Head of caudate nucleus (tissue), 42 donors: Measurements from ENCODE around the gene ALPP.
"Not testable (repeated sequence)": the region's sequence is repeated elsewhere in the genome, so short reads cannot be mapped to it uniquely, and the experiment has no call there.

Experiments used
- DNase-seq, 42 donors: peaks; one replicate each; pipeline versions ENCODE4 v3.0.0 to v3.0.0-alpha.2; 2020 to 2021; ENCODE audit warnings: mixed read lengths in 7 of 42
- intact Hi-C: fragments of 100-400 bp; cut with DNase I; formaldehyde crosslinking; loops from one replicate; pipeline ENCODE4 v1.15.0; 2022

The ALPP gene

GRCh38 chr2:232374356-232374755 lies 4.2 kb upstream of the ALPP start:
- intact Hi-C loops, result no loop called here
- DNase-seq, result no peak

GRCh38 chr2:232375164-232375563 lies 3.4 kb upstream of the ALPP start:
- DNase-seq, result no peak
- intact Hi-C loops, result no loop called here

GRCh38 chr2:232376260-232376659 lies 2.3 kb upstream of the ALPP start:
- no peak for DNase-seq
- intact Hi-C loops, result no loop called here

GRCh38 chr2:232376713-232377112 lies 1.8 kb upstream of the ALPP start:
- DNase-seq, result no peak
- intact Hi-C loops, result no loop called here

GRCh38 chr2:232377319-232377718 lies 1.2 kb upstream of the ALPP start:
- no peak for DNase-seq
- intact Hi-C loops, result no loop called here

- intact Hi-C loops, result no loop called here
- no peak for DNase-seq
These were observed 463 bp upstream of the ALPP start for GRCh38 chr2:232377841-232378734.

GRCh38 chr2:232379610-232380590 lies 1.3 kb downstream of the ALPP start:
- intact Hi-C loops, result not testable (repeated sequence)
- peak in 1 of 42 donors; percentile 25 for DNase-seq

GRCh38 chr2:232381204-232382031 lies 2.9 kb downstream of the ALPP start:
- DNase-seq, intact Hi-C loops: not testable (repeated sequence)

- no peak for DNase-seq
- intact Hi-C loops, result no loop called here
These were observed 4.0 kb downstream of the ALPP start for GRCh38 chr2:232382331-232383225.

GRCh38 chr2:232384466-232384865 lies 5.9 kb downstream of the ALPP start:
- intact Hi-C loops, result no loop called here
- no peak for DNase-seq

- DNase-seq, intact Hi-C loops: not testable (repeated sequence)
These were observed 6.5 kb downstream of the ALPP start for GRCh38 chr2:232385058-232385457.

- DNase-seq, result no peak
- intact Hi-C loops, result no loop called here
These were observed 7.3 kb downstream of the ALPP start for GRCh38 chr2:232385660-232386489.

- intact Hi-C loops, result no loop called here
- DNase-seq, result no peak
These were observed 7.9 kb downstream of the ALPP start for GRCh38 chr2:232386490-232386739.

GRCh38 chr2:232386740-232387450 lies 8.3 kb downstream of the ALPP start:
- no peak for DNase-seq
- intact Hi-C loops, result no loop called here

GRCh38 chr2:232387451-232388171 lies 9.1 kb downstream of the ALPP start:
- DNase-seq, result no peak
- intact Hi-C loops, result no loop called here

GRCh38 chr2:232388324-232388891 lies 9.9 kb downstream of the ALPP start:
- intact Hi-C loops, result no loop called here
- no peak for DNase-seq
